DND-41 (cell line): ENCODE data around the gene DCC.

Experiments
- EZH2 ChIP-seq: IDR thresholded peaks from 3 replicates; pipeline ENCODE4 v1.6.1; 2012; ENCODE audit warnings: borderline replicate concordance, low read depth, mild to moderate bottlenecking, moderate library complexity, low read length, inconsistent platforms; ENCODE audit not compliant: severe bottlenecking
- TF ChIP-seq, protein P1 (sequence below): IDR thresholded peaks from 2 replicates; pipeline ENCODE4 v1.5.1; 2012; ENCODE audit warnings: borderline replicate concordance, low read length, moderate library complexity, mild to moderate bottlenecking; ENCODE audit not compliant: poor library complexity, severe bottlenecking; ENCODE audit errors: extremely low read depth

DNA sequence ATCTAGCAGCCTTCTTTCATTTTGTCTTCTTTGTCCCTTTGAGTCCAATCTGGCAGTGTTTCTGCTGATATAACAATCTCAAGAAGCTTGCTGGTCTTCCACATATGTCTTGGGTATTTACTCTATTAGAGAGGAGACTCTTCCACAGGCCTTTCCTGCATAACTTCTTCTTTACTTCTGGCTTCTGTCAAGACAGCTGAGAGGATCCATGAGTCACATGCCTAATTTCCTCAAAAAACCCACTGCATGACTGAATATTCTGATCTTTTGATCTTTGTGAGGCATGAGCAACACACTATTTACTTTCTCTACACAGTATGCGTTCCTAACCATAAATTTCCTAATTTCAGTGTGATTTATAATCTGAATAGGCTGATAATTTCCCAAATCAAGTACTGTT, 5.1 kb upstream of the DCC start:
- TF ChIP-seq, protein P1, sequence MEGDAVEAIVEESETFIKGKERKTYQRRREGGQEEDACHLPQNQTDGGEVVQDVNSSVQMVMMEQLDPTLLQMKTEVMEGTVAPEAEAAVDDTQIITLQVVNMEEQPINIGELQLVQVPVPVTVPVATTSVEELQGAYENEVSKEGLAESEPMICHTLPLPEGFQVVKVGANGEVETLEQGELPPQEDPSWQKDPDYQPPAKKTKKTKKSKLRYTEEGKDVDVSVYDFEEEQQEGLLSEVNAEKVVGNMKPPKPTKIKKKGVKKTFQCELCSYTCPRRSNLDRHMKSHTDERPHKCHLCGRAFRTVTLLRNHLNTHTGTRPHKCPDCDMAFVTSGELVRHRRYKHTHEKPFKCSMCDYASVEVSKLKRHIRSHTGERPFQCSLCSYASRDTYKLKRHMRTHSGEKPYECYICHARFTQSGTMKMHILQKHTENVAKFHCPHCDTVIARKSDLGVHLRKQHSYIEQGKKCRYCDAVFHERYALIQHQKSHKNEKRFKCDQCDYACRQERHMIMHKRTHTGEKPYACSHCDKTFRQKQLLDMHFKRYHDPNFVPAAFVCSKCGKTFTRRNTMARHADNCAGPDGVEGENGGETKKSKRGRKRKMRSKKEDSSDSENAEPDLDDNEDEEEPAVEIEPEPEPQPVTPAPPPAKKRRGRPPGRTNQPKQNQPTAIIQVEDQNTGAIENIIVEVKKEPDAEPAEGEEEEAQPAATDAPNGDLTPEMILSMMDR: no peak
- TF ChIP-seq EZH2: no peak
